SK-N-SH (cell line): ENCODE results near the gene GTF2F2. TPM values are rescaled to one million over a fixed set of nuclear protein-coding genes. Genes with fewer than 3 reads are reported as not detected.

ENCODE experiments used
- CTCF ChIA-PET: fragments of 300-600, 350-600 bp; formaldehyde crosslinking; extraction: SDS; loops from one replicate; lab custom pipeline; 2021; lab: Yijun Ruan, JAX
- POLR2A ChIA-PET: fragments of 350-600 bp; sonication (Branson Sonifier 250); formaldehyde crosslinking; extraction: SDS; loops from one replicate; lab custom pipeline; 2020; ENCODE audit warnings: antibody characterized with exemption, inconsistent platforms; lab: Yijun Ruan, JAX
- DNase-seq: peaks from one replicate; pipeline ENCODE4 v3.0.0; 2012
- H2AFZ ChIP-seq: fragments of 200-600 bp; sonication (generic); 2 replicates; pipeline ENCODE4 v1.8.1; 2016; ENCODE audit warnings: antibody characterized with exemption, mild to moderate bottlenecking, low read depth
- H3F3A ChIP-seq: fragments of 200-600 bp; sonication (generic); replicated peaks from 2 replicates; pipeline ENCODE3; 2016; ENCODE audit warnings: antibody characterized with exemption, mild to moderate bottlenecking; ENCODE audit not compliant: insufficient read depth
- H3K27ac ChIP-seq, 2 experiments: fragments of 200-500 bp in 1 of 2; fragments of 200-600 bp in 1 of 2; sonication (Bioruptor generic) in 1 of 2; sonication (generic), shearing (Covaris generic) in 1 of 2; 2 replicates each; pipeline versions ENCODE4 v1.5.1 to v1.6.1; 2014 to 2016; ENCODE audit warnings: low read depth in 2 of 2, inconsistent platforms in 1 of 2, low read length in 1 of 2, mild to moderate bottlenecking in 1 of 2, mixed read lengths in 1 of 2
- H3K27me3 ChIP-seq: fragments of 200-600 bp; sonication (generic), shearing (Covaris generic); 2 replicates; pipeline ENCODE4 v1.6.1; 2016; ENCODE audit warnings: mixed run types; ENCODE audit not compliant: insufficient read depth
- H3K36me3 ChIP-seq, 2 experiments: fragments of 200-500 bp in 1 of 2; fragments of 200-600 bp in 1 of 2; sonication (Bioruptor generic) in 1 of 2; sonication (generic) in 1 of 2; replicated peaks in 1 of 2; 2 replicates each; pipeline versions ENCODE3 to v1.5.1; 2014 to 2016; ENCODE audit warnings: low read length in 1 of 2, mild to moderate bottlenecking in 1 of 2; ENCODE audit not compliant: insufficient read depth in 2 of 2, control insufficient read depth in 1 of 2
- H3K4me1 ChIP-seq, 2 experiments: fragments of 200-500 bp in 1 of 2; fragments of 200-600 bp in 1 of 2; sonication (Bioruptor generic) in 1 of 2; sonication (generic), shearing (Covaris generic) in 1 of 2; 2 replicates each; pipeline versions ENCODE4 v1.5.1 to v1.6.1; 2014 to 2016; ENCODE audit warnings: low read depth in 1 of 2, low read length in 1 of 2, mixed run types in 1 of 2; ENCODE audit not compliant: insufficient read depth in 2 of 2, control insufficient read depth in 1 of 2
- H3K4me2 ChIP-seq: fragments of 200-600 bp; sonication (generic), shearing (Covaris generic); 2 replicates; pipeline ENCODE4 v1.6.1; 2017; ENCODE audit warnings: mixed run types
- H3K4me3 ChIP-seq, 2 experiments: fragments of 200-500 bp in 1 of 2; fragments of 200-600 bp in 1 of 2; sonication (Bioruptor generic) in 1 of 2; sonication (generic), shearing (Covaris generic) in 1 of 2; 2 replicates each; pipeline versions ENCODE4 v1.5.1 to v1.8.1; 2014 to 2016; ENCODE audit warnings: low read depth in 2 of 2, inconsistent platforms in 1 of 2, low read length in 1 of 2, mild to moderate bottlenecking in 1 of 2, mixed read lengths in 1 of 2, moderate library complexity in 1 of 2
- H3K79me2 ChIP-seq: fragments of 200-600 bp; sonication (generic); 2 replicates; pipeline ENCODE4 v1.8.1; 2017; ENCODE audit warnings: mild to moderate bottlenecking; ENCODE audit not compliant: insufficient read depth
- H3K9ac ChIP-seq: fragments of 200-600 bp; sonication (generic); 2 replicates; pipeline ENCODE4 v1.6.1; 2017; ENCODE audit warnings: mixed run types
- H3K9me2 ChIP-seq: fragments of 200-600 bp; sonication (generic); 2 replicates; pipeline ENCODE4 v1.6.1; 2017; ENCODE audit warnings: mixed run types
- H3K9me3 ChIP-seq: fragments of 200-600 bp; sonication (generic); 2 replicates; pipeline ENCODE4 v1.6.1; 2017; ENCODE audit warnings: mixed run types, mild to moderate bottlenecking, moderate library complexity
- H4K20me1 ChIP-seq: fragments of 200-600 bp; sonication (generic); 2 replicates; pipeline ENCODE4 v1.6.1; 2017; ENCODE audit warnings: mild to moderate bottlenecking, mixed run types; ENCODE audit not compliant: insufficient read depth
- EP300 ChIP-seq, 2 experiments: IDR thresholded peaks; 2 replicates each; pipeline versions ENCODE4 v1.4.0 to v1.6.1; 2012; ENCODE audit warnings: borderline replicate concordance in 1 of 2, low read depth in 1 of 2, low read length in 1 of 2
- EZH2phosphoT487 ChIP-seq: fragments of 200-600 bp; sonication (generic); IDR thresholded peaks from 2 replicates; pipeline ENCODE4 v1.6.1; 2017; ENCODE audit warnings: low read depth, mixed run types, mild to moderate bottlenecking, antibody characterized with exemption, moderate library complexity, borderline replicate concordance
- IRF3 ChIP-seq: fragments of 150-350 bp; IDR thresholded peaks from 2 replicates; pipeline ENCODE4 v1.6.1; 2016; ENCODE audit warnings: mild to moderate bottlenecking, low read depth, low read length
- JUND ChIP-seq: IDR thresholded peaks from 2 replicates; pipeline ENCODE4 v1.4.0; 2012
- MEF2A ChIP-seq: IDR thresholded peaks from 2 replicates; pipeline ENCODE4 v1.4.0; 2012; ENCODE audit warnings: low read depth, borderline replicate concordance
- NRF1 ChIP-seq: IDR thresholded peaks from 2 replicates; pipeline ENCODE4 v1.6.1; 2012; ENCODE audit warnings: low read depth, mild to moderate bottlenecking, low read length
- PBX3 ChIP-seq: IDR thresholded peaks from 2 replicates; pipeline ENCODE4; 2012
- POLR2AphosphoS5 ChIP-seq: IDR thresholded peaks from 2 replicates; pipeline ENCODE4 v1.6.1; 2012; ENCODE audit warnings: low read depth, low read length
- SIN3A ChIP-seq: IDR thresholded peaks from 2 replicates; pipeline ENCODE4 v1.6.1; 2012; ENCODE audit warnings: low read depth, mild to moderate bottlenecking, low read length, moderate library complexity, borderline replicate concordance
- YY1 ChIP-seq: IDR thresholded peaks from 2 replicates; pipeline ENCODE4 v1.4.0; 2012; ENCODE audit warnings: low read depth, mild to moderate bottlenecking
- WGBS: methylation state at CpG from one replicate; pipeline ENCODE4 v1.1.6; 2017; ENCODE audit warnings: low lambda C conversion rate; 5-methylcytosine and 5-hydroxymethylcytosine counted together
- polyA plus RNA-seq, 3 experiments: library from polyadenylated mRNA; depleted of rRNA; stranded (reverse); fragments of >200 nt; gene quantifications; 2 replicates each; pipeline ENCODE4 v1.2.3, GENCODE V29; 2012

GTF2F2 gene
- polyA plus RNA-seq, 1 of the 3 experiments (the other 2 are of a cell fraction): 24.2 TPM

GRCh38 chr13:45166858-45167257 lies 46.5 kb downstream of the GTF2F2 start:
- Histone ChIP-seq H3K4me2 (no peak overlapping the region), H3K27me3 (no peaks in the 10 kb centered on the region), H3K9me3 (no peaks in the 10 kb centered on the region), H3K79me2 (peaks cover 14% of the 10 kb centered on the region; the same call in 1 of the 2 replicates), H3K27ac (no peak overlapping the region), H4K20me1 (no peaks in the 10 kb centered on the region), H3K9me2 (no peaks in the 10 kb centered on the region), H3K4me3 (no peak overlapping the region), H3K36me3 (peaks cover 0 to 12% of the 10 kb centered on the region in 2 experiments), H3K9ac (no peak overlapping the region), H2AFZ (no peak overlapping the region), H3K4me1 (peaks cover 0 to 6% of the 10 kb centered on the region in 2 experiments; a peak in 3 of 4 replicates), H3F3A (peaks cover 10% of the 10 kb centered on the region)
- CTCF ChIA-PET: no interaction called here
- TF ChIP-seq IRF3 (no peak), NRF1 (no peak), EZH2phosphoT487 (no peak), MEF2A (no peak), JUND (no peak)
- no peak for DNase-seq
- POLR2A ChIA-PET: no interaction called here
- 98% methylated on average over 3 of the region's 3 CpGs for WGBS

- Histone ChIP-seq H3K9me3 (no peaks in the 10 kb centered on the region), H3K36me3 (peaks cover 0 to 15% of the 10 kb centered on the region in 2 experiments), H3K27me3 (no peaks in the 10 kb centered on the region), H3K9me2 (no peaks in the 10 kb centered on the region), H3F3A (peaks cover 7% of the 10 kb centered on the region), H4K20me1 (no peaks in the 10 kb centered on the region), H3K79me2 (peaks cover 19% of the 10 kb centered on the region; the same call in 1 of the 2 replicates), H3K27ac (no peak overlapping the region), H2AFZ (no peak overlapping the region), H3K9ac (no peak overlapping the region), H3K4me2 (no peak overlapping the region)
- CTCF ChIA-PET: no interaction called here
- POLR2A ChIA-PET: no interaction called here
- 78% methylated on average over 7 of the region's 12 CpGs for WGBS
- no peak for DNase-seq
- TF ChIP-seq YY1: no peak
- TF ChIP-seq EP300 (IDR thresholded peaks at IDR 0.05; ENCODE audit: borderline replicate concordance in 1 of 2, low read depth in 1 of 2, low read length in 1 of 2): no peak
- TF ChIP-seq, all 33 proteins: peak for 0
- H3K4me3 ChIP-seq: no peak overlapping the region
- H3K4me1 ChIP-seq: no peaks in the 10 kb centered on the region; a peak in 1 of 4 replicates
These were observed 47.6 kb downstream of the GTF2F2 start for GRCh38 chr13:45167611-45168554.

GRCh38 chr13:45168555-45168930 lies 48.2 kb downstream of the GTF2F2 start:
- H3K36me3 ChIP-seq: peaks cover 0 to 15% of the 10 kb centered on the region in 2 experiments
- no peak for TF ChIP-seq JUND
- no peak for TF ChIP-seq POLR2AphosphoS5
- TF ChIP-seq PBX3: no peak
- no peak for TF ChIP-seq SIN3A
- TF ChIP-seq, all 33 proteins: peak for 0
- no peaks in the 10 kb centered on the region for H3K27me3 ChIP-seq
- H3K9me2 ChIP-seq: no peaks in the 10 kb centered on the region
- no peak overlapping the region for H2AFZ ChIP-seq
- 75% methylated on average over 2 of the region's 2 CpGs for WGBS
- no peaks in the 10 kb centered on the region for H3K9me3 ChIP-seq
- DNase-seq: no peak
- no peak overlapping the region for H3K4me3 ChIP-seq
- no peak overlapping the region for H3K27ac ChIP-seq
- H3K4me1 ChIP-seq: no peaks in the 10 kb centered on the region; a peak in 1 of 4 replicates
- H4K20me1 ChIP-seq: no peaks in the 10 kb centered on the region
- peaks cover 3% of the 10 kb centered on the region for H3F3A ChIP-seq
- peaks cover 23% of the 10 kb centered on the region; the same call in 1 of the 2 replicates for H3K79me2 ChIP-seq
- H3K9ac ChIP-seq: no peak overlapping the region
- H3K4me2 ChIP-seq: no peak overlapping the region
- ChIA-PET POLR2A (no interaction called here), CTCF (no interaction called here)
